ENCODE results near the gene B3GNT8. TPM values are rescaled to one million over a fixed set of nuclear protein-coding genes. Genes with fewer than 3 reads are reported as not detected.

B3GNT8 gene
- total and polyA plus RNA-seq, 2 of the 8 experiments (the other 6 are each of a cell fraction or from before 2014, with no cell fraction given) = 0.67 to 0.86 TPM

DNA sequence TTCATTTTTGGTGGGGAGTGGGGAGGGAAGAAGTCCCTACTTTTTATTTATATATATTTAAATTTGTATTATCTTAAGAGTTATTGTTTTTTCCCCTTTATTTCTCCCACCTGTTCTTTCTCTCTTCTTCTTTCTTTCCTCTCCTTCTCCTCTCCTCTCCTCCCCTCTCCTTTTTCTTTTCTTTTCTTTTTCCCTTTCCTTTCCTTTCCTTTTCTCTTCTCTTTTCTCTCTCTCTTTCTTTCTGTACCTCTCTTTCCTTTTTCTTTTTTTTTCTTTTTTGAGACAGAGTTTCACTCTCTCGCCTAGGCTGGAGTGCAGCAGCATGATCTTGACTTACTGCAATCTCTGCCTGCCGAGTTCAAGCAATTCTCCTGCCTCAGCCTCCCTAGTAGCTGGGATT, 27.6 kb downstream of the B3GNT8 start:
- no peak overlapping the region for H3K23ac ChIP-seq (ENCODE audit: insufficient read length)
- H4K20me1 ChIP-seq (replicated peaks in 1 of 2; ENCODE audit: control insufficient read depth in 1 of 2, insufficient read depth in 2 of 2, low read length in 2 of 2) = peaks cover 0 to 1% of the 10 kb centered on the region in 2 experiments
- no peaks in the 10 kb centered on the region for H3K9me3 ChIP-seq (ENCODE audit: insufficient read depth in 2 of 2, low read depth in 1 of 2, low read length in 1 of 2)
- peaks cover 0 to 5% (median 0%) of the 10 kb centered on the region in 4 experiments; a peak in 5 of 7 replicates for H3K4me1 ChIP-seq (replicated peaks in 1 of 4; ENCODE audit: control insufficient read depth in 3 of 4, insufficient read depth in 4 of 4, low read length in 3 of 4)
- no peak overlapping the region for H3K4ac ChIP-seq (replicated peaks; ENCODE audit: insufficient read length, low read depth, low read length)
- H4K91ac ChIP-seq (replicated peaks; ENCODE audit: insufficient read length, low read length) = no peak overlapping the region
- H2BK5ac ChIP-seq (ENCODE audit: low read depth, low read length) = no peak overlapping the region
- no peak overlapping the region for H2AFZ ChIP-seq (ENCODE audit: low read length)
- peaks cover 4% of the 10 kb centered on the region for H3K23me2 ChIP-seq (ENCODE audit: low read depth, low read length)
- no peak overlapping the region for H3K18ac ChIP-seq (ENCODE audit: extremely low read depth, low read length)
- WGBS, 2 experiments (ENCODE audit: extremely low coverage in 1 of 2, insufficient coverage in 1 of 2, insufficient read length in 1 of 2, insufficient replicate concordance in 2 of 2, low coverage in 1 of 2, low lambda C conversion rate in 2 of 2, missing lambda C conversion rate in 1 of 2) = 87% methylated on average over 2 of the region's 2 CpGs; no CpG with 5 or more reads in 1 of the 2 experiments
- H3K79me1 ChIP-seq (ENCODE audit: low read depth, low read length) = peaks cover 10% of the 10 kb centered on the region; the same call in 1 of the 2 replicates
- H2BK20ac ChIP-seq (ENCODE audit: low read length) = no peak overlapping the region
- CTCF ChIA-PET (ENCODE audit: partially characterized antibody) = no interaction called here
- no peak overlapping the region for H3K14ac ChIP-seq (ENCODE audit: insufficient read length)
- H3K79me2 ChIP-seq (ENCODE audit: control insufficient read depth in 1 of 2, insufficient read depth in 2 of 2, low read length in 2 of 2) = peaks cover 0 to 33% of the 10 kb centered on the region in 2 experiments; a peak in 2 of 4 replicates
- H2BK12ac ChIP-seq (ENCODE audit: low read depth, low read length) = no peak overlapping the region
- FAIRE-seq = no peak
- H2BK15ac ChIP-seq (ENCODE audit: low read length) = no peak overlapping the region
- H3K27me3 ChIP-seq (replicated peaks in 1 of 4; ENCODE audit: control insufficient read depth in 3 of 4, extremely low read depth in 1 of 4, insufficient read depth in 3 of 4, low read length in 3 of 4) = no peaks in the 10 kb centered on the region
- no peak overlapping the region for H4K5ac ChIP-seq (ENCODE audit: insufficient read length, low read depth, low read length)
- H2AK5ac ChIP-seq (ENCODE audit: low read depth, low read length) = no peak overlapping the region
- no peaks in the 10 kb centered on the region for H3K36me3 ChIP-seq (ENCODE audit: control insufficient read depth in 2 of 4, insufficient read depth in 4 of 4, low read length in 3 of 4)
- no peak overlapping the region; a peak in 1 of 4 replicates for H3K4me2 ChIP-seq (ENCODE audit: insufficient read depth in 1 of 2, low read depth in 2 of 2, low read length in 2 of 2)
- no peak overlapping the region for H3K27ac ChIP-seq (ENCODE audit: low read depth, low read length)
- H2BK120ac ChIP-seq (replicated peaks; ENCODE audit: low read depth, low read length) = no peak overlapping the region
- no peak overlapping the region for H3K9ac ChIP-seq (replicated peaks in 1 of 4; ENCODE audit: extremely low read depth in 1 of 4, low read depth in 3 of 4, low read length in 3 of 4)
- no peak overlapping the region for H3K4me3 ChIP-seq (ENCODE audit: extremely low read depth in 1 of 4, insufficient read depth in 2 of 4, low read depth in 3 of 4, low read length in 4 of 4)
- H4K8ac ChIP-seq (ENCODE audit: extremely low read depth, insufficient read depth, low read length) = no peak overlapping the region
- TF ChIP-seq ATF3 (IDR thresholded peaks at IDR 0.05; ENCODE audit: insufficient read depth, low read depth, low read length) (no peak), MAX (IDR thresholded peaks at IDR 0.05) (no peak), PHF8 (conservative IDR thresholded peaks at IDR 0.05; ENCODE audit: low read depth, low read length) (no peak), FOSL1 (IDR thresholded peaks at IDR 0.05; ENCODE audit: insufficient read depth, low read depth, low read length) (no peak), JUN (IDR thresholded peaks at IDR 0.05; ENCODE audit: low read depth, low read length) (no peak), EGR1 (IDR thresholded peaks at IDR 0.05; ENCODE audit: borderline replicate concordance, low read depth, low read length) (no peak), HDAC6 (IDR thresholded peaks at IDR 0.05; ENCODE audit: low read depth, low read length) (no peak), POU5F1 (IDR thresholded peaks at IDR 0.05; ENCODE audit: low read depth, low read length) (no peak), POLR2A (IDR thresholded peaks at IDR 0.05; ENCODE audit: control extremely low read depth in 1 of 2, low read depth in 2 of 2, low read length in 2 of 2) (no peak), BCL11A (IDR thresholded peaks at IDR 0.05; ENCODE audit: low read depth in 2 of 2, low read length in 2 of 2) (no peak)
- H3K56ac ChIP-seq (replicated peaks; ENCODE audit: insufficient read length, low read depth, low read length) = no peak overlapping the region
- DNase-seq (ENCODE audit: low read depth in 1 of 2, low spot score in 2 of 2) = no peak
- POLR2A ChIA-PET (ENCODE audit: partially characterized antibody) = interaction anchor here (0.9 to 2.0 kb wide), 4 partner anchors 8 to 40 kb away, joined by 3 to 10 read pairs (median 8); partner anchors contain the start of genes B3GNT8 and DMAC2

Measured in H1 (cell line).